Body of pancreas (tissue), 4 donors: Measurements from ENCODE around the gene USP24. TPM values are rescaled to one million over a fixed set of nuclear protein-coding genes. Genes with fewer than 3 reads are reported as not detected.

Experiments used
- ATAC-seq: fragments of 150-250 bp; one replicate; pipeline ENCODE4 v1.9.1; 2016
- DNase-seq, 4 donors: peaks; one replicate each; pipeline ENCODE4 v3.0.0-alpha.2; 2019
- H3K27ac ChIP-seq, 4 donors: fragments of 200-600 bp; sonication (generic); 1 replicate in 3 of 4; 2 replicates in 1 of 4; pipeline versions ENCODE4 v1.5.1 to v1.6.1; 2016 to 2019; ENCODE audit warnings: mild to moderate bottlenecking in 1 of 4, mixed read lengths in 1 of 4, moderate library complexity in 1 of 4
- H3K27me3 ChIP-seq, 2 donors: fragments of 200-600 bp; sonication (generic); one replicate each; pipeline ENCODE4 v1.6.0; 2016; ENCODE audit warnings: mild to moderate bottlenecking in 1 of 2
- H3K36me3 ChIP-seq, 2 donors: fragments of 200-600 bp; sonication (generic); replicated peaks in 1 of 2; 2 replicates each; pipeline ENCODE4 v1.5.1; 2016; ENCODE audit warnings: low read depth in 2 of 2; ENCODE audit not compliant: insufficient read depth in 1 of 2
- H3K4me1 ChIP-seq: fragments of 200-600 bp; sonication (generic); one replicate; pipeline ENCODE4 v1.6.0; 2016
- H3K4me3 ChIP-seq, 2 donors: fragments of 200-600 bp; sonication (generic); 1 replicate in 1 of 2; 2 replicates in 1 of 2; pipeline ENCODE4 v1.5.1; 2016 to 2019
- H3K9me3 ChIP-seq, 3 donors: fragments of 200-600 bp; sonication (generic); 1 replicate in 2 of 3; 2 replicates in 1 of 3; pipeline ENCODE4 v1.5.1; 2016
- POLR2A ChIP-seq, 3 donors: fragments of 450-650 bp; IDR thresholded peaks; one replicate each; pipeline ENCODE4 v1.6.1; 2016; ENCODE audit warnings: antibody characterized with exemption in 3 of 3, mild to moderate bottlenecking in 2 of 3
- WGBS, 2 donors: methylation state at CpG; one replicate each; pipeline ENCODE4 v1.1.5; 2017; 5-methylcytosine and 5-hydroxymethylcytosine counted together
- intact Hi-C: fragments of 100-400 bp; cut with DNase I; formaldehyde crosslinking; loops from one replicate; pipeline ENCODE4 v1.15.1; 2023
- total RNA-seq, 2 donors: library from RNA; depleted of rRNA; stranded (reverse); fragments of >200 nt; gene quantifications; one replicate each; pipeline ENCODE4 v1.1.0, GENCODE V29; 2016
- TF ChIP-seq, protein P1 (sequence below), 7 experiments: fragments of 450-650 bp in 4 of 7; fragments of 200-600 bp in 3 of 7; sonication (generic) in 3 of 7; IDR thresholded peaks; one replicate each; pipeline ENCODE4 v1.5.1; 2016 to 2019; ENCODE audit warnings: antibody characterized with exemption in 7 of 7

The USP24 gene
- total RNA-seq, 2 donors from 2014 or later: 28.3 to 68.6 TPM

GRCh38 chr1:55078470-55078869, 136.7 kb downstream of the USP24 start:
- intact Hi-C loops: no loop called here

DNA sequence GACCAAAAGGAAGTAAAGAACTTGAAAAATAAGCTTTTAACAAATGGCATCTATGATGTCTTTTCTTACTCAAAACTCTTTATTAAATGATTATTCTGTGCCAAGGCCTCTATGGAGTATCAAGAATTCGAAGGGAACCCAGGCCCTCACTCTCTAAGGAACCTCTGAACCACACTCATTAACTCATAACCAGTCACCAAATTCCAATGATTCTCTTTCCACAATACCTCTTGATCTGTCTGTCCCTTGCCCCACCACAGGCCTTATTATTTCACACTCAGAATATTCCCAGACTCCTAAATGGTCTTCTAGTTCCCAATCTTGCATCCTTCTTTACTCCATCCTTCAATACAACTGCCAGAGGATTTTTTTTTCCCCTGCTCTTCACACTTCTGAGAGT, 138.8 kb downstream of the USP24 start:
- Histone ChIP-seq H3K4me3 (no peak overlapping the region), H3K4me1 (peaks cover 4% of the 10 kb centered on the region), H3K36me3 (peaks cover 4 to 36% of the 10 kb centered on the region in 2 donors), H3K9me3 (no peaks in the 10 kb centered on the region), H3K27ac (no peak overlapping the region), H3K27me3 (no peaks in the 10 kb centered on the region)
- DNase-seq (no peak), ATAC-seq (no peak)
- WGBS, 2 donors: 90 to 91% methylated on average over 1 of the region's 1 CpG
- intact Hi-C loops: no loop called here
- TF ChIP-seq, protein P1, sequence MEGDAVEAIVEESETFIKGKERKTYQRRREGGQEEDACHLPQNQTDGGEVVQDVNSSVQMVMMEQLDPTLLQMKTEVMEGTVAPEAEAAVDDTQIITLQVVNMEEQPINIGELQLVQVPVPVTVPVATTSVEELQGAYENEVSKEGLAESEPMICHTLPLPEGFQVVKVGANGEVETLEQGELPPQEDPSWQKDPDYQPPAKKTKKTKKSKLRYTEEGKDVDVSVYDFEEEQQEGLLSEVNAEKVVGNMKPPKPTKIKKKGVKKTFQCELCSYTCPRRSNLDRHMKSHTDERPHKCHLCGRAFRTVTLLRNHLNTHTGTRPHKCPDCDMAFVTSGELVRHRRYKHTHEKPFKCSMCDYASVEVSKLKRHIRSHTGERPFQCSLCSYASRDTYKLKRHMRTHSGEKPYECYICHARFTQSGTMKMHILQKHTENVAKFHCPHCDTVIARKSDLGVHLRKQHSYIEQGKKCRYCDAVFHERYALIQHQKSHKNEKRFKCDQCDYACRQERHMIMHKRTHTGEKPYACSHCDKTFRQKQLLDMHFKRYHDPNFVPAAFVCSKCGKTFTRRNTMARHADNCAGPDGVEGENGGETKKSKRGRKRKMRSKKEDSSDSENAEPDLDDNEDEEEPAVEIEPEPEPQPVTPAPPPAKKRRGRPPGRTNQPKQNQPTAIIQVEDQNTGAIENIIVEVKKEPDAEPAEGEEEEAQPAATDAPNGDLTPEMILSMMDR (IDR thresholded peaks at IDR 0.05): no peak
- no peak for TF ChIP-seq POLR2A (IDR thresholded peaks at IDR 0.05)

More at GRCh38 chr1:55078470-55078869, 136.7 kb downstream of the USP24 start:
- peaks cover 0 to 25% of the 10 kb centered on the region in 2 donors for H3K36me3 ChIP-seq
- WGBS, 2 donors: 74 to 76% methylated on average over 3 of the region's 3 CpGs
- ATAC-seq (no peak), DNase-seq (no peak)
- no peak overlapping the region for H3K4me3 ChIP-seq
- H3K4me1 ChIP-seq: peaks cover 11% of the 10 kb centered on the region
- H3K9me3 ChIP-seq: no peaks in the 10 kb centered on the region
- no peaks in the 10 kb centered on the region for H3K27me3 ChIP-seq
- no peak overlapping the region for H3K27ac ChIP-seq
- TF ChIP-seq POLR2A (IDR thresholded peaks at IDR 0.05): no peak
- TF ChIP-seq, protein P1 (IDR thresholded peaks at IDR 0.05): no peak

DNA sequence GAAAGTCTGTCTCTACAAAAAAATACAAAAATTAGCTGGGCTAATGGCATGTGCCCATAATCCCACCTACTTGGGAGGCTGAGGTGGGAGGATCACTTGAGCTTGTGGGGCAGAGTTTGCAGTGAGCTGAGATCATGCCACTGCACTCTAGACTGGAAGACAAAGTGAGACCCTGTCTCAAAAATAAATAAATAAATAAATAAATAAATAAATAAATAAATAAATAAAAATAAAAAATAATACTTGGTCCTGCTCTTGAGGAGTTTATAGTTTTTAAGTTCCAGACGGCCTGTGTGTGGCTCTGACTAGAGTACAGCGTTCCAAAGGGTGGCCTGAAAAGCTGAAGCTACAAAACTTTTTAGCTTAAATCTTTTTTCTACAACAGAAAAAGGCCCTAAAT, 140.7 kb downstream of the USP24 start:
- Histone ChIP-seq H3K9me3 (no peaks in the 10 kb centered on the region), H3K4me3 (no peak overlapping the region), H3K4me1 (no peaks in the 10 kb centered on the region), H3K27ac (no peak overlapping the region), H3K27me3 (no peaks in the 10 kb centered on the region), H3K36me3 (peaks cover 4 to 41% of the 10 kb centered on the region in 2 donors)
- no peak for DNase-seq
- ATAC-seq: no peak
- intact Hi-C loops: no loop called here
- 92 to 95% methylated on average over 2 of the region's 2 CpGs for WGBS, 2 donors
- no peak for TF ChIP-seq POLR2A (IDR thresholded peaks at IDR 0.05)
- TF ChIP-seq, protein P1 (IDR thresholded peaks at IDR 0.05): no peak

- Histone ChIP-seq H3K27me3 (no peaks in the 10 kb centered on the region), H3K36me3 (peaks cover 4 to 45% of the 10 kb centered on the region in 2 donors), H3K4me1 (no peaks in the 10 kb centered on the region), H3K4me3 (no peak overlapping the region), H3K27ac (no peak overlapping the region), H3K9me3 (no peaks in the 10 kb centered on the region)
- DNase-seq (no peak), ATAC-seq (no peak)
- 90 to 95% methylated on average over 3 of the region's 3 CpGs for WGBS, 2 donors
- intact Hi-C loops: no loop called here
- TF ChIP-seq, protein P1 (IDR thresholded peaks at IDR 0.05): no peak
- TF ChIP-seq POLR2A (IDR thresholded peaks at IDR 0.05): no peak
Observed at GRCh38 chr1:55073187-55073916, 141.8 kb downstream of the USP24 start.

DNA sequence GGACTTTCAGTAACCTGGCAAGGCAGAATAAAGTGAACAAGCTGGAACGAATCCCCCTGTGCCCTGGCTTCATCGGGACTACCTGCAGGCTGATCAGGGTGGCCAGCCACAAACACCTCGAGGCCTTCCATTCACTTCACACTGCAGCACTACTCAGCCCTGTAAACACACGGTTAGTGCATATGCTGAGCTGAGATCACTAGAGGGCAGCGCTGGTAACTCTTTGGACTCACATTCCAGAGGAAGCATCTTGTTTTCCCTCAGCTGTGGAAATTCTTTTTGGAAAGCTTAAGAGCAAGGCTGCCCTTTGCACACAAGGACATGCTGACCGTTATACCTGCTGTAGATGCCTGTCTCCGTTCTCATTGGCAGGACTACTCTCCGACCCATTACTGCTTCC, 143.7 kb downstream of the USP24 start:
- H3K4me3 ChIP-seq: no peak overlapping the region
- intact Hi-C loops: no loop called here
- DNase-seq (peak in 1 of 4 donors; percentile 33), ATAC-seq (peak; percentile 42)
- 41 to 53% methylated on average over 8 of the region's 8 CpGs for WGBS, 2 donors
- no peaks in the 10 kb centered on the region for H3K27me3 ChIP-seq
- no peaks in the 10 kb centered on the region for H3K9me3 ChIP-seq
- no peaks in the 10 kb centered on the region for H3K4me1 ChIP-seq
- TF ChIP-seq, protein P1 (IDR thresholded peaks at IDR 0.05): peak in 1 of 7 experiments; percentile 13
- TF ChIP-seq POLR2A (IDR thresholded peaks at IDR 0.05): no peak
- H3K36me3 ChIP-seq: peaks cover 4 to 45% of the 10 kb centered on the region in 2 donors
- no peak overlapping the region for H3K27ac ChIP-seq
